ENCODE data around the gene PUS1.

DNA sequence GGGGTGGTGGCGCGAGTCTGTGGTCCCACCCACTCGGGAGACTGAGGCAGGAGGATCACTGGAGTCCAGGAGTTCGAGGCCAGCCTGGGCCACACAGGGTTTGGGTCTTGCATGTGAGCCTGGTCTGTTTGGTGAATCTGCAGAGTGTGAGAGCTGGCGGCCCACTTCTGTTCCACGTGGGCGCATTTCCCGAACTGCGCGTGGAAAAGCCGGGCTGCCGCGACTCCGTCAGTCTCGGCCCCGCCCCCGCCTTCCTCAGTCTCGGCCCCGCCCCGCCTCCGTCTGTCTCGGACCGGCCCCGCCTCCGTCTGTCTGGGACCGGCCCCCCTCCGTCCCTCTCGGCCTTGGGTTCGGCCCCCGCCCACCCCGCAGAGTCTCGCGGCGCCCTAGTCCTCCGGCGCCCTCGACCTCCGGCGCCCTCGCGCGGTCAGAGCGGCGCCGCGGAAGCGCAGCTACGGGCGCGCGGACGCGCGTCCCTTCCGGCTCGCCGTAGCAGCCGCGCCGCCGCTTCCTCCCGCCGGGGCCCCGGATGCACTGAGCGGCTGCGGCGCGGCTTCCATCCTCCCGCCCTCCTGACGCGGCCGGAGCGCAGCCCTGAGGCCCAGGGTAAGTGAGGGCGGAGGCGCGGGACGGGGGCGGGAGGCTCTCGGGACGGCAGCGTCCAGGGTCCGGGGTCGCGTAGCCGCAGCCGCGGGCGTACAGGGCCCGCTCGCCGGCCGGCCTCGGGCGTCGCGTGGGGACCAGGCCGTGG, 20.5 kb downstream of the PUS1 start, which contains the start of gene EP400:
- peak; percentile 54 to 58 (median 58) for TF ChIP-seq CTCF (IDR thresholded peaks at IDR 0.05)
- TF ChIP-seq POLR2A (IDR thresholded peaks at IDR 0.05), result no peak
